Esophagus muscularis mucosa (tissue), 4 donors: Measurements from ENCODE around the gene PPP6R3. TPM values are rescaled to one million over a fixed set of nuclear protein-coding genes. Genes with fewer than 3 reads are reported as not detected.
A peak's percentile ranks its signal among the peaks of the same experiment; 100 is the strongest.

ENCODE experiments used
- DNase-seq: peaks from one replicate; pipeline ENCODE4 v3.0.0-alpha.2; 2017; ENCODE audit errors: extremely low spot score
- H3K27ac ChIP-seq, 4 donors: fragments of 200-600 bp; sonication (generic); replicated peaks in 1 of 4; 1 replicate in 3 of 4; 2 replicates in 1 of 4; pipeline ENCODE4 v1.5.1; 2016 to 2019; ENCODE audit warnings: mild to moderate bottlenecking in 1 of 4
- H3K27me3 ChIP-seq, 4 donors: fragments of 200-600 bp; sonication (generic); one replicate each; pipeline versions ENCODE4 v1.5.1 to v1.6.0; 2016 to 2019
- H3K36me3 ChIP-seq, 4 donors: fragments of 200-600 bp; sonication (generic); one replicate each; pipeline ENCODE4 v1.5.1; 2016 to 2019
- H3K4me1 ChIP-seq, 4 donors: fragments of 200-600 bp; sonication (generic); one replicate each; pipeline ENCODE4 v1.5.1; 2016 to 2019
- H3K4me3 ChIP-seq, 4 donors: fragments of 200-600 bp; sonication (generic); 1 replicate in 2 of 4; 2 replicates in 2 of 4; pipeline ENCODE4 v1.5.1; 2016 to 2019; ENCODE audit warnings: mild to moderate bottlenecking in 4 of 4, moderate library complexity in 1 of 4
- H3K9me3 ChIP-seq, 4 donors: fragments of 200-600 bp; sonication (generic); 1 replicate in 3 of 4; 2 replicates in 1 of 4; pipeline ENCODE4 v1.5.1; 2016 to 2019
- CTCF ChIP-seq, 3 experiments: fragments of 200-600 bp in 2 of 3; fragments of 450-650 bp in 1 of 3; sonication (generic) in 2 of 3; IDR thresholded peaks; one replicate each; pipeline ENCODE4 v1.5.1; 2017 to 2019; ENCODE audit warnings: antibody characterized with exemption in 3 of 3, mild to moderate bottlenecking in 2 of 3, moderate library complexity in 1 of 3
- EP300 ChIP-seq: sonication (generic); formaldehyde crosslinking; IDR thresholded peaks from one replicate; pipeline ENCODE4 v1.6.1; 2017; ENCODE audit warnings: antibody characterized with exemption
- POLR2A ChIP-seq: fragments of 450-650 bp; IDR thresholded peaks from one replicate; pipeline ENCODE4 v1.6.1; 2017; ENCODE audit warnings: antibody characterized with exemption, moderate library complexity, mild to moderate bottlenecking, low read depth
- POLR2AphosphoS5 ChIP-seq, 2 donors: sonication (generic); formaldehyde crosslinking; IDR thresholded peaks; one replicate each; pipeline ENCODE4 v1.6.1; 2017; ENCODE audit warnings: antibody characterized with exemption in 2 of 2
- WGBS: methylation state at CpG from one replicate; pipeline ENCODE4 v1.1.5; 2018; 5-methylcytosine and 5-hydroxymethylcytosine counted together
- intact Hi-C: fragments of 100-400 bp; cut with DNase I; formaldehyde crosslinking; loops from one replicate; pipeline ENCODE4 v1.15.1; 2023
- total RNA-seq, 4 donors: library from RNA; depleted of rRNA; stranded (reverse); fragments of >200 nt; gene quantifications; one replicate each; pipeline versions ENCODE4 v1.1.0 to v1.2.1, GENCODE V29; 2016

PPP6R3 gene
- total RNA-seq, 4 donors from 2014 or later = 106 to 132 (median 116) TPM

- Histone ChIP-seq H3K4me1 (peaks cover 44 to 66% (median 56%) of the 10 kb centered on the region in 4 donors), H3K27ac (no peak overlapping the region), H3K36me3 (peaks cover 0 to 43% (median 30%) of the 10 kb centered on the region in 4 donors), H3K4me3 (no peak overlapping the region), H3K27me3 (no peaks in the 10 kb centered on the region), H3K9me3 (no peaks in the 10 kb centered on the region)
- WGBS = 97% methylated on average over 4 of the region's 4 CpGs
- TF ChIP-seq POLR2AphosphoS5 (IDR thresholded peaks at IDR 0.05) = no peak
- TF ChIP-seq POLR2A = no peak
- TF ChIP-seq EP300 = no peak
- no peak for TF ChIP-seq CTCF (IDR thresholded peaks at IDR 0.05)
- DNase-seq = no peak
- intact Hi-C loops = no loop called here
Observed at GRCh38 chr11:68527585-68527984, 67.0 kb downstream of the PPP6R3 start.

- peak overlapping the region in 1 of 4 donors; percentile 8 for H3K27ac ChIP-seq
- intact Hi-C loops = no loop called here
- H3K36me3 ChIP-seq = peaks cover 0 to 33% (median 22%) of the 10 kb centered on the region in 4 donors
- H3K9me3 ChIP-seq = no peaks in the 10 kb centered on the region
- TF ChIP-seq POLR2AphosphoS5 (IDR thresholded peaks at IDR 0.05) (peak; percentile 36 to 62), CTCF (IDR thresholded peaks at IDR 0.05) (no peak)
- H3K4me3 ChIP-seq = no peak overlapping the region
- whole genome bisulfite sequencing = 68% methylated on average over 5 of the region's 5 CpGs
- peaks cover 44 to 70% (median 62%) of the 10 kb centered on the region in 4 donors for H3K4me1 ChIP-seq
- no peak for DNase-seq
- no peaks in the 10 kb centered on the region for H3K27me3 ChIP-seq
Observed at GRCh38 chr11:68528630-68529029, 68.1 kb downstream of the PPP6R3 start.

GRCh38 chr11:68531129-68531693, 70.7 kb downstream of the PPP6R3 start:
- H3K27me3 ChIP-seq = no peaks in the 10 kb centered on the region
- H3K4me1 ChIP-seq = peaks cover 46 to 71% (median 59%) of the 10 kb centered on the region in 4 donors
- H3K9me3 ChIP-seq = no peaks in the 10 kb centered on the region
- DNase-seq = no peak
- no peak overlapping the region for H3K27ac ChIP-seq
- 90% methylated on average over 4 of the region's 4 CpGs for WGBS
- H3K4me3 ChIP-seq = no peak overlapping the region
- H3K36me3 ChIP-seq = peaks cover 0 to 32% (median 18%) of the 10 kb centered on the region in 4 donors
- intact Hi-C loops = no loop called here
- no peak for TF ChIP-seq POLR2AphosphoS5 (IDR thresholded peaks at IDR 0.05)
- no peak for TF ChIP-seq CTCF (IDR thresholded peaks at IDR 0.05)
- TF ChIP-seq POLR2A = no peak
- TF ChIP-seq EP300 = no peak

GRCh38 chr11:68532727-68533369, 72.3 kb downstream of the PPP6R3 start:
- peaks cover 0 to 18% (median 3%) of the 10 kb centered on the region in 4 donors for H3K36me3 ChIP-seq
- no peaks in the 10 kb centered on the region for H3K9me3 ChIP-seq
- H3K4me3 ChIP-seq = no peak overlapping the region
- no peak for TF ChIP-seq POLR2A
- no peak for TF ChIP-seq CTCF (IDR thresholded peaks at IDR 0.05)
- TF ChIP-seq POLR2AphosphoS5 (IDR thresholded peaks at IDR 0.05) = no peak
- no peak for TF ChIP-seq EP300
- peaks cover 60 to 85% (median 71%) of the 10 kb centered on the region in 4 donors for H3K4me1 ChIP-seq
- intact Hi-C loops = no loop called here
- no peaks in the 10 kb centered on the region for H3K27me3 ChIP-seq
- no peak for DNase-seq
- WGBS = 92% methylated on average over 5 of the region's 5 CpGs
- no peak overlapping the region for H3K27ac ChIP-seq
